Karpas-422 (cell line): ENCODE results near the gene NCLN. TPM values are rescaled to one million over a fixed set of nuclear protein-coding genes. Genes with fewer than 3 reads are reported as not detected.
A peak's percentile ranks its signal among the peaks of the same experiment; 100 is the strongest.
"Not testable (repeated sequence)": the region's sequence is repeated elsewhere in the genome, so short reads cannot be mapped to it uniquely, and the experiment has no call there.

ENCODE experiments used
- DNase-seq: peaks from one replicate; pipeline ENCODE4 v3.0.0-alpha.2; 2015
- H2AFZ ChIP-seq: fragments of 200-600 bp; sonication (generic); 2 replicates; pipeline ENCODE4 v1.6.1; 2014; ENCODE audit warnings: antibody characterized with exemption, low read length, mixed read lengths
- H3K27ac ChIP-seq: fragments of 200-600 bp; sonication (generic); 2 replicates; pipeline ENCODE4 v1.5.1; 2014; ENCODE audit warnings: mild to moderate bottlenecking, low read length, moderate library complexity
- H3K27me3 ChIP-seq: fragments of 200-600 bp; sonication (generic); 2 replicates; pipeline ENCODE4 v1.6.1; 2014; ENCODE audit warnings: low read length, mixed read lengths
- H3K36me3 ChIP-seq: fragments of 200-600 bp; sonication (generic); 2 replicates; pipeline ENCODE4 v1.6.1; 2014; ENCODE audit warnings: low read length, mixed read lengths; ENCODE audit not compliant: insufficient read depth
- H3K4me1 ChIP-seq: fragments of 200-600 bp; sonication (generic); 2 replicates; pipeline ENCODE4 v1.6.1; 2014; ENCODE audit warnings: mild to moderate bottlenecking, low read length, mixed read lengths
- H3K4me2 ChIP-seq: fragments of 200-600 bp; sonication (generic); 2 replicates; pipeline ENCODE4 v1.6.1; 2014; ENCODE audit warnings: low read length, low read depth, mild to moderate bottlenecking; ENCODE audit not compliant: poor library complexity, severe bottlenecking
- H3K4me3 ChIP-seq: fragments of 200-600 bp; sonication (generic); 2 replicates; pipeline ENCODE4 v1.5.1; 2014; ENCODE audit warnings: mild to moderate bottlenecking, antibody characterized with exemption, low read length, mixed read lengths
- H3K79me2 ChIP-seq: fragments of 200-600 bp; sonication (generic); 2 replicates; pipeline ENCODE4 v1.6.1; 2014; ENCODE audit warnings: mild to moderate bottlenecking, low read length, mixed read lengths
- H3K9ac ChIP-seq: fragments of 200-600 bp; sonication (generic); 2 replicates; pipeline ENCODE4 v1.6.0; 2014; ENCODE audit warnings: low read length
- H3K9me2 ChIP-seq: fragments of 200-600 bp; sonication (generic), shearing (Covaris generic); replicated peaks from 2 replicates; pipeline ENCODE4 v1.6.0; 2014; ENCODE audit warnings: mild to moderate bottlenecking, low read length, moderate library complexity; ENCODE audit not compliant: insufficient read depth
- H3K9me3 ChIP-seq: fragments of 300-700, 200-600 bp; sonication (generic); 2 replicates; pipeline ENCODE4 v1.6.1; 2014; ENCODE audit warnings: low read length, mixed read lengths
- H4K20me1 ChIP-seq: fragments of 200-600 bp; sonication (generic); 2 replicates; pipeline ENCODE4 v1.6.1; 2014; ENCODE audit warnings: mild to moderate bottlenecking, antibody characterized with exemption, low read length, low read depth; ENCODE audit not compliant: insufficient read depth
- total RNA-seq: library from RNA; depleted of rRNA; stranded (reverse); fragments of >200 nt; shearing (Covaris generic); gene quantifications from 2 replicates; pipeline ENCODE4 v1.2.3, GENCODE V29; 2014; ENCODE audit warnings: low replicate concordance

The NCLN gene
- total RNA-seq, 1 experiment from 2014 or later, result 37.6 TPM

- H3K9me3 ChIP-seq, result no peaks in the 10 kb centered on the region
- peak overlapping the region; percentile 97 for H3K4me2 ChIP-seq
- H3K9me2 ChIP-seq, result no peaks in the 10 kb centered on the region
- no peak overlapping the region for H2AFZ ChIP-seq
- H3K36me3 ChIP-seq, result no peaks in the 10 kb centered on the region
- H3K9ac ChIP-seq, result peak overlapping the region; percentile 98
- no peak overlapping the region for H3K27ac ChIP-seq
- H3K4me1 ChIP-seq, result peaks cover 16% of the 10 kb centered on the region
- DNase-seq, result no peak
- peaks cover 46% of the 10 kb centered on the region for H4K20me1 ChIP-seq
- no peaks in the 10 kb centered on the region for H3K27me3 ChIP-seq
- peaks cover 59% of the 10 kb centered on the region for H3K79me2 ChIP-seq
- H3K4me3 ChIP-seq, result peak overlapping the region; percentile 99
Measured at GRCh38 chr19:3186891-3187661, 1.3 kb downstream of the NCLN start.

- H3K4me2 ChIP-seq, result peak overlapping the region; percentile 97
- H3K4me3 ChIP-seq, result peak overlapping the region; percentile 99; the same call in 1 of the 2 replicates
- H3K9ac ChIP-seq, result peak overlapping the region; percentile 98
Measured at GRCh38 chr19:3187662-3188511, 2.2 kb downstream of the NCLN start.

GRCh38 chr19:3188627-3189596, 3.2 kb downstream of the NCLN start:
- no peaks in the 10 kb centered on the region for H3K27me3 ChIP-seq
- peaks cover 46% of the 10 kb centered on the region for H4K20me1 ChIP-seq
- DNase-seq, result no peak
- H3K4me3 ChIP-seq, result no peak overlapping the region
- no peak overlapping the region for H3K27ac ChIP-seq
- no peak overlapping the region for H2AFZ ChIP-seq
- peaks cover 59% of the 10 kb centered on the region for H3K79me2 ChIP-seq
- no peak overlapping the region for H3K4me2 ChIP-seq
- H3K9me2 ChIP-seq, result no peaks in the 10 kb centered on the region
- no peaks in the 10 kb centered on the region for H3K36me3 ChIP-seq
- no peak overlapping the region for H3K9ac ChIP-seq
- H3K4me1 ChIP-seq, result peaks cover 16% of the 10 kb centered on the region
- H3K9me3 ChIP-seq, result no peaks in the 10 kb centered on the region

More at GRCh38 chr19:3187662-3188511, 2.2 kb downstream of the NCLN start:
- H3K4me1 ChIP-seq, result peaks cover 16% of the 10 kb centered on the region
- H2AFZ ChIP-seq, result no peak overlapping the region
- peaks cover 46% of the 10 kb centered on the region for H4K20me1 ChIP-seq
- no peaks in the 10 kb centered on the region for H3K9me3 ChIP-seq
- H3K36me3 ChIP-seq, result no peaks in the 10 kb centered on the region
- H3K79me2 ChIP-seq, result peaks cover 59% of the 10 kb centered on the region
- no peak for DNase-seq
- H3K9me2 ChIP-seq, result no peaks in the 10 kb centered on the region
- no peak overlapping the region for H3K27ac ChIP-seq
- H3K27me3 ChIP-seq, result no peaks in the 10 kb centered on the region

GRCh38 chr19:3189702-3190469, 4.2 kb downstream of the NCLN start:
- H3K27me3 ChIP-seq, result no peaks in the 10 kb centered on the region
- H3K79me2 ChIP-seq, result peaks cover 59% of the 10 kb centered on the region
- no peak overlapping the region for H3K9ac ChIP-seq
- no peak overlapping the region for H2AFZ ChIP-seq
- H3K36me3 ChIP-seq, result no peaks in the 10 kb centered on the region
- H3K4me3 ChIP-seq, result no peak overlapping the region
- H3K9me2 ChIP-seq, result no peaks in the 10 kb centered on the region
- H4K20me1 ChIP-seq, result peaks cover 53% of the 10 kb centered on the region
- H3K27ac ChIP-seq, result no peak overlapping the region
- H3K4me2 ChIP-seq, result no peak overlapping the region
- no peaks in the 10 kb centered on the region for H3K9me3 ChIP-seq
- H3K4me1 ChIP-seq, result peaks cover 14% of the 10 kb centered on the region
- no peak for DNase-seq

GRCh38 chr19:3190470-3190770, 4.7 kb downstream of the NCLN start:
- Histone ChIP-seq H3K4me3 (no peak overlapping the region), H3K79me2 (peaks cover 59% of the 10 kb centered on the region), H3K4me2 (no peak overlapping the region), H3K27ac (no peak overlapping the region), H3K9me2 (no peaks in the 10 kb centered on the region), H3K27me3 (no peaks in the 10 kb centered on the region), H3K4me1 (peaks cover 11% of the 10 kb centered on the region), H3K9ac (no peak overlapping the region), H2AFZ (no peak overlapping the region), H3K36me3 (no peaks in the 10 kb centered on the region), H4K20me1 (peaks cover 53% of the 10 kb centered on the region), H3K9me3 (no peaks in the 10 kb centered on the region)
- DNase-seq, result no peak

- no peak overlapping the region for H2AFZ ChIP-seq
- H3K9ac ChIP-seq, result no peak overlapping the region
- H3K79me2 ChIP-seq, result peaks cover 55% of the 10 kb centered on the region
- H3K4me2 ChIP-seq, result no peak overlapping the region
- H3K4me3 ChIP-seq, result no peak overlapping the region
- H3K4me1 ChIP-seq, result peaks cover 11% of the 10 kb centered on the region
- no peak for DNase-seq
- H4K20me1 ChIP-seq, result peaks cover 50% of the 10 kb centered on the region
- no peaks in the 10 kb centered on the region for H3K27me3 ChIP-seq
- no peaks in the 10 kb centered on the region for H3K9me3 ChIP-seq
- no peak overlapping the region for H3K27ac ChIP-seq
- H3K36me3 ChIP-seq, result no peaks in the 10 kb centered on the region
- no peaks in the 10 kb centered on the region for H3K9me2 ChIP-seq
Measured at GRCh38 chr19:3190921-3191805, 5.4 kb downstream of the NCLN start.

GRCh38 chr19:3191806-3192104, 6.0 kb downstream of the NCLN start:
- not testable (repeated sequence) for H3K4me3 ChIP-seq, H3K27ac ChIP-seq, H3K9me3 ChIP-seq, H3K9ac ChIP-seq, H3K4me2 ChIP-seq, H3K27me3 ChIP-seq, H3K36me3 ChIP-seq, DNase-seq, H3K9me2 ChIP-seq, H2AFZ ChIP-seq
- Histone ChIP-seq H3K79me2 (peaks cover 49% of the 10 kb centered on the region), H4K20me1 (peaks cover 44% of the 10 kb centered on the region), H3K4me1 (peaks cover 10% of the 10 kb centered on the region)
